ENCODE data around the gene L1CAM. TPM values are rescaled to one million over a fixed set of nuclear protein-coding genes. Genes with fewer than 3 reads are reported as not detected.
A peak's percentile ranks its signal among the peaks of the same experiment; 100 is the strongest.

L1CAM gene
- total and polyA plus RNA-seq, 9 of the 15 experiments (the other 6 are each of a cell fraction or from before 2014, with no cell fraction given) = 0.09 to 0.86 (median 0.26) TPM; not detected in 3

GRCh38 chrX:153897899-153898298 is 11.9 kb upstream of the L1CAM start (continued):
- no peak for TF ChIP-seq ZNF512 (tag; IDR thresholded peaks at IDR 0.05)
- no peak for TF ChIP-seq THRAP3 (IDR thresholded peaks at IDR 0.05; ENCODE audit: borderline replicate concordance)
- no peak for TF ChIP-seq MAX (CRISPR knock-in tag; IDR thresholded peaks at IDR 0.05)
- no peak for TF ChIP-seq ZNF282 (CRISPR knock-in tag; IDR thresholded peaks at IDR 0.05)
- no peak for TF ChIP-seq ZNF780A (CRISPR knock-in tag; IDR thresholded peaks at IDR 0.05)
- TF ChIP-seq MXI1 (IDR thresholded peaks at IDR 0.05; ENCODE audit: low read depth, low read length) = peak; percentile 79; the same call in 1 of the 2 replicates
- TF ChIP-seq KLF10 (CRISPR knock-in tag; IDR thresholded peaks at IDR 0.05) = no peak
- no peak for TF ChIP-seq ZC3H8 (IDR thresholded peaks at IDR 0.05)
- TF ChIP-seq ZBTB12 (CRISPR knock-in tag; IDR thresholded peaks at IDR 0.05) = no peak
- TF ChIP-seq SMARCA5 (IDR thresholded peaks at IDR 0.05) = no peak
- 0 out of 2 replicates have a peak, but pooled peaks have one; percentile 42 for TF ChIP-seq ZNF449 (CRISPR knock-in tag; IDR thresholded peaks at IDR 0.05)
- no peak for TF ChIP-seq GTF3C2 (IDR thresholded peaks at IDR 0.05; ENCODE audit: borderline replicate concordance, extremely low read depth, insufficient read length)
- no peak; the same call in 1 of the 2 replicates for TF ChIP-seq MYBL2 (IDR thresholded peaks at IDR 0.05; ENCODE audit: low read depth)
- TF ChIP-seq MYBL2 (CRISPR knock-in tag; IDR thresholded peaks at IDR 0.05; ENCODE audit: borderline replicate concordance) = no peak
- peak; percentile 87 for TF ChIP-seq ZNF589 (CRISPR knock-in tag; IDR thresholded peaks at IDR 0.05; ENCODE audit: low read depth)
- TF ChIP-seq EWSR1 (IDR thresholded peaks at IDR 0.05; ENCODE audit: borderline replicate concordance, low read depth, partially characterized antibody) = no peak
- TF ChIP-seq THAP12 (CRISPR knock-in tag; IDR thresholded peaks at IDR 0.05) = no peak
- TF ChIP-seq SMAD3 (CRISPR knock-in tag; conservative IDR thresholded peaks at IDR 0.05) = peak; percentile 78; the same call in 1 of the 2 replicates
- TF ChIP-seq PHF21A (IDR thresholded peaks at IDR 0.05; ENCODE audit: borderline replicate concordance, low read depth) = peak; percentile 61; the same call in 1 of the 2 replicates
- peak; percentile 58; the same call in 1 of the 2 replicates for TF ChIP-seq EP400 (IDR thresholded peaks at IDR 0.05)

All from K562 (cell line).